Ammon's horn (tissue), 1 donor: ENCODE results near the gene UBE2D1.
A peak's percentile ranks its signal among the peaks of the same experiment; 100 is the strongest.

Experiments used
- DNase-seq: peaks from one replicate; pipeline ENCODE4 v3.0.0-alpha.2; 2016; ENCODE audit warnings: low spot score

UBE2D1 gene

GRCh38 chr10:58341422-58341821, 6.6 kb downstream of the UBE2D1 start:
- DNase-seq: no peak

- DNase-seq: no peak
Observed at GRCh38 chr10:58341947-58342346, 7.1 kb downstream of the UBE2D1 start.

- no peak for DNase-seq
Observed at GRCh38 chr10:58347967-58348366, 13.2 kb downstream of the UBE2D1 start.

DNA sequence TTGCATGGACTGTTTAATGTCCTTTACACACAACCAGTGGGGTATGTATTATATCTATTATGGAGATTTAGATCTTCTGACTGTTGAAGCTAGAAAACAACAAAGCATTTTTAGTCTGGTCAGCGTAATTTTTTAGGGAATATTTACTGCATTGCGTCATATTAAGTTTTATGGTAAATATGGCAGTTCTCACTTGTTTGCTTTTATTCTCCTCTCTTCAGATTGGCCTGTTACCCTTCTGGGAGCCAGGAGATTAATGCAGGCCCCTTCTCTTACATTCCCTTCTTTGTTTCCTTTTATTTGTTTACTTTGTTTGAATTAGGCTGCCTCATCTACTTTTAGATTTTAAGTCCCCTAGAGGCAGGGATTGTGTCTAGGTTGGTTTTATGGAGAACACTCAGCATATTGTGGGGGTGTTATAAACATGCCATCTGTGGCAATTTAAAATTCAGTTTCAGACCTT, 13.8 kb downstream of the UBE2D1 start:
- peak; percentile 24 for DNase-seq

- no peak for DNase-seq
Observed at GRCh38 chr10:58350023-58350422, 15.2 kb downstream of the UBE2D1 start.

- DNase-seq: no peak
Observed at GRCh38 chr10:58350619-58351323, 16.0 kb downstream of the UBE2D1 start.

DNA sequence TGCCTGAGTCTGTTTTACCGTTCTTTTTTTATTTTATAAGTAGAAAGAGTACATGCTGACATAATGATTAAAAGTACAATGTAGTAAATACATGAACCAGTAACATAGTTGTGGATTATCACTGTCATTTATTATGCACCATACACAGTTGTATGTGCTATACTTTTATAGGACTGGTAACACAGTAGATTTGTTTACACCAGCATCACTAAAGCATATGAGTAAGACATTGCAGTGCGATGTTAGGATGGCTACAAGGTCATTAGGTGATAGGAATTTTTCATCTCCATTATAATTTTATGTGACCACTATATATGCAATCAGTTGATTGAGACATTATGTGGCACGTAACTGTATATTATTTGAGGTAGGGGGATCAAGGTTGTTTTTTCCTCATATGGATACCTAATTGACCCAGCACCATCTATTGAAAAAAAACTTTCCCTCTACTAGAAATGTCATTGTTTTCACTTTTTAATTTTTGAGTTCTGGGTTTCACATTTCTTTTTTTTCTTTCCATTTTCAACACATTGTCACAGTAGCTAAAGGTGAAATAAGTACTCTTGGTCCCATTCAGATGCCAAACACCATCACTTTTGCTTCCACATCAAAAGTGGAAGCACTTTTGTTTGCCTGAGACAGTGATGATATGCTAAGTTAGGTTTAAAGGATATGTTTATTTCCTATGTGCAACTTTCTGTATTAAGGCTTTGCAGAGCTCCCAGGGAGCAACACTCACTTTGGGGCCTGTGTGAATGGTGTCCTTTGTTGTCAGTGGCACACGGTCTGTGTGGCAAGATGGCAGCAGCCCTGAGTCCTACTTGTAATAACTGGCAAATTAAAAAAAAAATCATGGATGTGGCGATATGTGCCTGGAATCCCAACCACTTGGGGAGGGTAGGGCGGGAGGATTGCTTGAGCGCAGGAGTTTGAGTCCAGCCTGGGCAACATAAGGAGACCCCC, 17.1 kb downstream of the UBE2D1 start:
- DNase-seq: peak; percentile 51

DNA sequence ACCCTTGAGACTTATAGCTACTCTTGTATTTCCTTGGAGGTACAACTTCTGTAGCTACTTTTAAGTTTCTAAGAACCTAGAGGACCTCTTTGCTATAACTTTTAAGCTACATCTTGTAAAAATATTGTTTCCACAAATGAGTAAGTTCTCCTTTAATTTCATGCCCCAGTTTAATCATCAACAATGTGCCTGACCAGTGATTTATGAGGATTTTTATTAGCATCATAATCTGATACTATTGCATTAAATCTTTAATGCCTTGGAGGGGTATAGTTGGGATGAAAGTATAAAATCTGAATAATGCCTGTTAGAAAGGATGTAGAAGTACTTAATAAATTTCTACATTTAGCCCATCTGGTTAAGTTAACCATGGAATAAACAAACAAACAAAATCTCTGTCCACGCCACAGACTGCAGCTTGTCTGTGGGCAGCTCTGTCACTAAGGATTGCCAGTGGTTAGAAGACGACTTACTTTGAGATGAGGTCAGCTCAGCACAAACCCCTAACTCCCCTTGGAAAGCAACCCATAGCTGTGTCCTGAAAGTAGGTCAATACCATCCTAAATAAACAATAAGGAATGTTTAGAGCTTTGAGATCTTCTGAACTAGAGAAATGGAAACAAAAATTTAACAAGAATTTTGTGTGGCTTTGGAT, 18.3 kb downstream of the UBE2D1 start:
- no peak for DNase-seq

- no peak for DNase-seq
Observed at GRCh38 chr10:58356756-58357155, 21.9 kb downstream of the UBE2D1 start.

DNA sequence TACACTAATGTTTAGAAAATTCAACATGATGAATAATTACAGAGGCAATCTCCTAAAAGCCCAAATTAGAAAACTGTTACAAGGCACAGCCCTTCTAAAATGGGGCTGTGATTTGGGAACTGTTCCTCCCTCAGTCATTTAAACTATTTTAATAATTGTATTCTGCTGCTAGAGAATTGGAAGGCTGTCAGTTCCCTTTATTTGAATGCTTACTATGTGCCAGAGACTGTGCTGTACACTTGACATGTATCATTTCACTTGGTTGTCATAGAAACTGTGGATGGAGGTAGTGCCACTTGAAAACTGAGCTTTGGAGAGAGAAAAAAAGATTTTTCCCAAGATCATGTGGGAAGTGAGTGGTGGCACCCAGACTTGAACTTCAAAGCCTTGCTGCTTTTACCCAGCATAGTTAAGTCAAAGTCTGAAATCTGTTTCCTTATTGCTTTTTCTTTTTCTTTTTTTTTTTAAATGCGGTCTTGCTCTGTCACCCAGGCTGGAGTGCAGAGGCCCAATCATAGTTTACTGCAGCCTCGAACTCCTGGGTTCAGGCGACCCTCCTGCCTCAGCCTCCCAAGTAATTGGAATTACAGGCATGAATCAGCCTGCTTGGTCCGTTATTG, 23.6 kb downstream of the UBE2D1 start:
- peak; percentile 32 for DNase-seq

- DNase-seq: no peak
Observed at GRCh38 chr10:58358947-58359346, 24.1 kb downstream of the UBE2D1 start.

DNA sequence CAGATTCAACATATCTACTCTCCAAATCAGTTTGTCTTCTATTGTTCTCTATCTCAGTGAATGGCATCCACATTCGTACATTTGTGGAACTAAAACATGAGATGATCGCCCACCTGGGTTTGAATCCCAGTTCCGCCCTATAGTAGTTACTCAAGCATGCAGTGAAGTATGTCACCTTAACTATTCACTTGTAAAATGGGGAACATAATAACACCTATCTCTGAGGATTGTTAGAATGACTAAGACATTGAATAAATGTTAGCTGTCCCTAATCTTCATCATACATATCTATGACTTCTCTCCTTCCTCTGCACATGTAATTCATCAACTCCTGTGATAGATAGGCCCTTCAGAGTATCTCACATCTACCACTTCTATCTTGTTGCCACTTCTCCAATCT, 24.7 kb downstream of the UBE2D1 start:
- DNase-seq: no peak

DNA sequence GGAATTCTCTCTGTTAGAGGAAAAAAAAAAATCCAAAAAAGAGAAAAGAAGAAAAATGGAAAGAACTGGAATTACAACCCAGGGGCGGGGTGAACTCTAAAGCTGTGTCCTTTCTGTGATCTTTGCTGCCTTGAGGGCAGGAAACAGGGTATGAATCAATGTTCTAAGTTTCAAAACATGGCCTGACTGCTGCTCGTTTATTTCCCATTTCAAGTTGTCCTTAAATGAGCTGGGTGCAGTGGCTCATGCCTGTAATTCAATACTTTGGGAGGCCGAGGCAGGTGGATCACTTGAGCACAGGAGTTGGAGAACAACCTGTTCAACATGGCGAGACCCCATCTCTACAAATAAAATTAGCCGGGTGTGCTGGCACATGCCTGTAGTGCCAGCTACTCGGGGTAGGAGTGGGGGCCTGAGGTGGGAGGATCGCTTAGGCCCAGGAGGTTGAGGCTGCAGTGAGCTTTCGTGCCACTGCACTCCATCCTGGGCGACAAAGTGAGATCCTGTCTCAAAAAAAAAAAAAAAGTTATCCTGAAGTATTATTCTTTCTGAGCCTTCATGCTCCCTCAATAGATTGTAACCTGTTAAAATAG, 25.7 kb downstream of the UBE2D1 start:
- no peak for DNase-seq

DNA sequence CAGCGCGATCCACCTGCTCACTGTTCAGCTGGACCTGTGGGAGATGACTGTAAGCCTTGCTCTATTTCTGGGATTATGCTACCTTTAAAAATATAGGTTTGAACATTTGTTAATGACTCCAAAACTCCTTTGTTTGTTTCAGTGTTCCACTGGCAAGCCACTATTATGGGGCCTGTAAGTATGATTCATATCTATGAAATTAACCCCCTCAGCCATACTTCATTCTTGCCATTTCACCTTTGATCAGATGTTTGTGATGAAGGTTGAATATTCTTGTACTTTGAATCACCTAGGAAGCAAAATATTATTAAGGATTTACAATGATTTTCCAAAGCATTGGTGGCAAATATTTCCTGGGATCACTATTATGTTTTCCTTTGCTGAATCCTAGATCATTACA, 26.5 kb downstream of the UBE2D1 start:
- no peak for DNase-seq

GRCh38 chr10:58362027-58362789, 27.4 kb downstream of the UBE2D1 start:
- no peak for DNase-seq

- no peak for DNase-seq
Observed at GRCh38 chr10:58367069-58367468, 32.3 kb downstream of the UBE2D1 start.

GRCh38 chr10:58371473-58371872, 36.7 kb downstream of the UBE2D1 start:
- no peak for DNase-seq

GRCh38 chr10:58372607-58373441, 38.0 kb downstream of the UBE2D1 start:
- DNase-seq: no peak

- DNase-seq: no peak
Observed at GRCh38 chr10:58373442-58373827, 38.6 kb downstream of the UBE2D1 start.

GRCh38 chr10:58382489-58382995, 47.7 kb downstream of the UBE2D1 start:
- DNase-seq: no peak
